Spleen (tissue), 11 donors: ENCODE results near the gene N4BP2L1. TPM values are rescaled to one million over a fixed set of nuclear protein-coding genes. Genes with fewer than 3 reads are reported as not detected.
A peak's percentile ranks its signal among the peaks of the same experiment; 100 is the strongest.

Source experiments
- DNase-seq: peaks from one replicate; pipeline ENCODE4 v3.0.0-alpha.2; 2020
- H3K27ac ChIP-seq, 8 donors: fragments of 200-600 bp; sonication (generic) in 7 of 8; 1 replicate in 4 of 8; 2 replicates in 4 of 8; pipeline versions ENCODE4 v1.5.0 to v1.8.0; 2016 to 2021; ENCODE audit warnings: inconsistent platforms in 4 of 8, mild to moderate bottlenecking in 4 of 8, moderate library complexity in 1 of 8
- H3K27me3 ChIP-seq, 7 donors: fragments of 200-600 bp; sonication (generic) in 6 of 7; replicated peaks in 1 of 7; 1 replicate in 4 of 7; 2 replicates in 3 of 7; pipeline versions ENCODE4 v1.5.0 to v1.8.0; 2016 to 2021; ENCODE audit warnings: inconsistent platforms in 3 of 7, mild to moderate bottlenecking in 1 of 7
- H3K36me3 ChIP-seq, 6 donors: fragments of 200-600 bp; sonication (generic) in 5 of 6; 1 replicate in 4 of 6; 2 replicates in 2 of 6; pipeline versions ENCODE4 v1.5.0 to v1.8.0; 2016 to 2021; ENCODE audit warnings: inconsistent platforms in 2 of 6
- H3K4me1 ChIP-seq, 6 donors: fragments of 200-600 bp; sonication (generic) in 5 of 6; 1 replicate in 3 of 6; 2 replicates in 3 of 6; pipeline versions ENCODE4 v1.5.0 to v1.8.0; 2016 to 2021; ENCODE audit warnings: inconsistent platforms in 3 of 6
- H3K4me3 ChIP-seq, 8 donors: fragments of 200-600 bp; sonication (generic) in 7 of 8; 1 replicate in 4 of 8; 2 replicates in 4 of 8; pipeline versions ENCODE4 v1.5.0 to v1.8.0; 2016 to 2021; ENCODE audit warnings: inconsistent platforms in 4 of 8, mild to moderate bottlenecking in 4 of 8, moderate library complexity in 2 of 8
- H3K9me3 ChIP-seq, 8 donors: fragments of 200-600 bp; sonication (generic) in 7 of 8; 1 replicate in 4 of 8; 2 replicates in 4 of 8; pipeline versions ENCODE4 v1.5.0 to v1.8.0; 2016 to 2021; ENCODE audit warnings: inconsistent platforms in 4 of 8
- CTCF ChIP-seq, 11 experiments: fragments of 200-600 bp in 7 of 11; fragments of 450-650 bp in 4 of 11; sonication (generic) in 4 of 11; IDR thresholded peaks in 8 of 11; conservative IDR thresholded peaks in 3 of 11; 1 replicate in 7 of 11; 2 replicates in 4 of 11; pipeline versions ENCODE4 v1.4.0 to v1.8.0; 2016 to 2021; ENCODE audit warnings: antibody characterized with exemption in 11 of 11, inconsistent platforms in 4 of 11, mild to moderate bottlenecking in 1 of 11
- POLR2A ChIP-seq, 3 donors: fragments of 450-650 bp; IDR thresholded peaks; one replicate each; pipeline ENCODE4 v1.5.1; 2017; ENCODE audit warnings: antibody characterized with exemption in 3 of 3, mild to moderate bottlenecking in 1 of 3
- POLR2AphosphoS5 ChIP-seq, 3 donors: sonication (generic); formaldehyde crosslinking; IDR thresholded peaks; one replicate each; pipeline ENCODE4 v1.5.1; 2017; ENCODE audit warnings: antibody characterized with exemption in 3 of 3
- WGBS, 5 donors: extraction: QIAGEN DNeasy Blood & Tissue Kit in 3 of 5; methylation state at CpG; one replicate each; pipeline versions ENCODE4 v1.1.5 to v1.1.7; 2013 to 2018; 5-methylcytosine and 5-hydroxymethylcytosine counted together
- intact Hi-C: fragments of 100-400 bp; cut with DNase I; formaldehyde crosslinking; loops from one replicate; pipeline ENCODE4 v1.15.0; 2023; ENCODE audit warnings: low total_unique reads
- polyA plus RNA-seq, 3 donors: library from polyadenylated mRNA; stranded (reverse); fragments of 200-250 nt; gene quantifications; one replicate each; pipeline ENCODE4 v1.2.1, GENCODE V29; 2013
- total RNA-seq, 7 donors: library from RNA; depleted of rRNA in 3 of 7; stranded (reverse); fragments of >200 nt in 3 of 7; fragmentation: NEBNext Ultra II Directional in 4 of 7; extraction: Animal tissue kit (Norgen Biotek cat#: 25700) in 4 of 7; gene quantifications; one replicate each; pipeline versions ENCODE4 v1.1.0 to v1.2.1, GENCODE V29; 2016 to 2021
- donor health status: healthy with polysubstance abuse.
- donor health status: DM: no; HTN: no; CAD: no; lungs with moderate emphysema.
- donor health status: DM: no; HTN: no; CAD: no.
- donor health status: Bipolar disorder and iron deficiency.
- donor health status: healthy.
- donor health status: DM: no; HTN: no; CAD: no.
- donor health status: DM: yes; HTN: yes; CAD: no.

Gene N4BP2L1
- total and polyA plus RNA-seq, 10 donors: 28.3 to 57.4 (median 39.9) TPM

GRCh38 chr13:32425158-32425557 is 2.8 kb downstream of the N4BP2L1 start:
- H3K4me1 ChIP-seq: peaks cover 14 to 71% (median 41%) of the 10 kb centered on the region in 6 donors
- DNase-seq: peak; percentile 69
- H3K27ac ChIP-seq: peak overlapping the region in 5 of 8 donors; percentile 97 to 98 (median 98)
- peaks cover 0 to 3% (median under 1%) of the 10 kb centered on the region in 8 donors for H3K9me3 ChIP-seq
- WGBS, 5 donors: 92 to 96% (median 93%) methylated on average over 7 of the region's 7 CpGs
- no peaks in the 10 kb centered on the region for H3K27me3 ChIP-seq
- H3K36me3 ChIP-seq: peaks cover 0 to 25% (median 2%) of the 10 kb centered on the region in 6 donors
- peak overlapping the region in 2 of 8 donors; percentile 81 for H3K4me3 ChIP-seq
- TF ChIP-seq POLR2A (IDR thresholded peaks at IDR 0.05): no peak
- no peak for TF ChIP-seq POLR2AphosphoS5 (IDR thresholded peaks at IDR 0.05)
- TF ChIP-seq CTCF (IDR thresholded peaks at IDR 0.05 in 8 of 11, conservative IDR thresholded peaks at IDR 0.05 in 3 of 11): no peak
- intact Hi-C loops: no loop called here

GRCh38 chr13:32423592-32423991 is 4.3 kb downstream of the N4BP2L1 start:
- Histone ChIP-seq H3K27ac (peak overlapping the region in 1 of 8 donors; percentile 15), H3K36me3 (peaks cover 0 to 36% (median 9%) of the 10 kb centered on the region in 6 donors), H3K4me1 (peaks cover 9 to 55% (median 32%) of the 10 kb centered on the region in 6 donors), H3K4me3 (no peak overlapping the region), H3K27me3 (no peaks in the 10 kb centered on the region), H3K9me3 (peaks cover 0 to 16% (median 12%) of the 10 kb centered on the region in 8 donors)
- 47 to 78% (median 67%) methylated on average over 3 of the region's 3 CpGs for WGBS, 5 donors
- DNase-seq: no peak
- intact Hi-C loops: no loop called here
- TF ChIP-seq POLR2AphosphoS5 (IDR thresholded peaks at IDR 0.05) (no peak), POLR2A (IDR thresholded peaks at IDR 0.05) (no peak), CTCF (IDR thresholded peaks at IDR 0.05 in 8 of 11, conservative IDR thresholded peaks at IDR 0.05 in 3 of 11) (no peak)

DNA sequence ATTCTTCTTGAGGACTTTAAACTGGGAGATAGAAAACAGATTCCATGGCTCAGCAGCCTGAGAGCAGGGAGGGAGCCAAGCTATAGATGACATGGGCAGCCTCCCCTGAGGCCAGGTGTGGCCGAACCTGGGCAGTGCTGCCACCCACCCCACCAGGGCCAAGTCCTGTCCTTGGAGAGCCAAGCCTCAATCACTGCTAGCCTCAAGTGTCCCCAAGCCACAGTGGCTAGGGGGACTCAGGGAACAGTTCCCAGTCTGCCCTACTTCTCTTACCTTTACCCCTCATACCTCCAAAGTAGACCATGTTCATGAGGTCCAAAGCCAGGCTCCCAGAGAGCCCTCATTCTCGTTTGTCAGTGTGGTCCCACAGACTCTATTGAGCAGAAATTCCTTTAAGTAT is 8.1 kb downstream of the N4BP2L1 start:
- H3K27me3 ChIP-seq: no peaks in the 10 kb centered on the region
- TF ChIP-seq CTCF (IDR thresholded peaks at IDR 0.05 in 8 of 11, conservative IDR thresholded peaks at IDR 0.05 in 3 of 11) (no peak), POLR2AphosphoS5 (IDR thresholded peaks at IDR 0.05) (peak in 1 of 3 donors; percentile 17)
- H3K9me3 ChIP-seq: peaks cover 0 to 17% (median 12%) of the 10 kb centered on the region in 8 donors
- H3K36me3 ChIP-seq: peaks cover 0 to 44% (median 9%) of the 10 kb centered on the region in 6 donors
- intact Hi-C loops: no loop called here
- 97 to 100% (median 99%) methylated on average over 2 of the region's 2 CpGs for WGBS, 5 donors
- no peak for DNase-seq
- H3K27ac ChIP-seq: no peak overlapping the region
- H3K4me1 ChIP-seq: peaks cover 0 to 28% (median 12%) of the 10 kb centered on the region in 6 donors
- no peak overlapping the region for H3K4me3 ChIP-seq

- H3K27ac ChIP-seq: no peak overlapping the region
- H3K27me3 ChIP-seq: no peaks in the 10 kb centered on the region
- peaks cover 0 to 17% (median 12%) of the 10 kb centered on the region in 8 donors for H3K9me3 ChIP-seq
- no peak for DNase-seq
- 91 to 100% (median 97%) methylated on average over 1 of the region's 1 CpG for WGBS, 5 donors
- intact Hi-C loops: no loop called here
- H3K4me1 ChIP-seq: peaks cover 0 to 9% (median 0%) of the 10 kb centered on the region in 6 donors
- H3K4me3 ChIP-seq: no peak overlapping the region
- peaks cover 0 to 39% (median 9%) of the 10 kb centered on the region in 6 donors for H3K36me3 ChIP-seq
- TF ChIP-seq POLR2AphosphoS5 (IDR thresholded peaks at IDR 0.05) (no peak), POLR2A (IDR thresholded peaks at IDR 0.05) (no peak), CTCF (IDR thresholded peaks at IDR 0.05 in 8 of 11, conservative IDR thresholded peaks at IDR 0.05 in 3 of 11) (no peak)
These were observed 9.9 kb downstream of the N4BP2L1 start for GRCh38 chr13:32417995-32418394.
